Natural killer cell (primary cell): ENCODE results near the gene PTGIS. TPM values are rescaled to one million over a fixed set of nuclear protein-coding genes. Genes with fewer than 3 reads are reported as not detected.

Experiments used
- ATAC-seq, 3 donors: fragments of 150-1000 bp in 2 of 3; fragments of 200-7000 bp in 1 of 3; cut with Tn5 transposase; 1 replicate in 1 of 3; 2 replicates in 2 of 3; pipeline ENCODE4 v1.10.0; 2021; ENCODE audit warnings: mild to moderate bottlenecking in 2 of 3, moderate library complexity in 2 of 3
- DNase-seq, 2 donors: peaks; one replicate each; pipeline versions ENCODE4 v3.0.0 to v3.0.0-alpha.2; 2013 to 2021; ENCODE audit warnings: mixed read lengths in 1 of 2
- H3K27ac ChIP-seq: one replicate; pipeline ENCODE4 v1.5.1; 2013; ENCODE audit warnings: mild to moderate bottlenecking, low read length
- H3K27me3 ChIP-seq: one replicate; pipeline ENCODE4 v1.6.1; 2013; ENCODE audit warnings: low read length; ENCODE audit not compliant: control insufficient read depth, insufficient read depth
- H3K36me3 ChIP-seq: one replicate; pipeline ENCODE4 v1.6.1; 2013; ENCODE audit warnings: low read length; ENCODE audit not compliant: control insufficient read depth, insufficient read depth
- H3K4me1 ChIP-seq: one replicate; pipeline ENCODE4 v1.6.1; 2013; ENCODE audit warnings: low read length; ENCODE audit not compliant: control insufficient read depth, insufficient read depth
- H3K4me3 ChIP-seq: one replicate; pipeline ENCODE4 v1.5.1; 2013; ENCODE audit warnings: low read length
- H3K9me3 ChIP-seq: one replicate; pipeline ENCODE4 v1.6.1; 2013; ENCODE audit warnings: low read length; ENCODE audit not compliant: control insufficient read depth, insufficient read depth
- H3K27ac Mint-ChIP-seq, 2 donors: one replicate each; pipeline ENCODE4 v1.8.0; 2022; ENCODE audit warnings: mild to moderate bottlenecking in 2 of 2, mixed read lengths in 2 of 2, moderate library complexity in 1 of 2
- H3K27me3 Mint-ChIP-seq, 2 donors: one replicate each; pipeline ENCODE4 v1.8.0; 2022; ENCODE audit warnings: low read depth in 2 of 2, mixed read lengths in 2 of 2
- H3K36me3 Mint-ChIP-seq: one replicate; pipeline ENCODE4 v1.8.0; 2022; ENCODE audit warnings: mixed read lengths
- H3K4me1 Mint-ChIP-seq, 2 donors: one replicate each; pipeline ENCODE4 v1.8.0; 2022; ENCODE audit warnings: mixed read lengths in 2 of 2
- H3K4me3 Mint-ChIP-seq: one replicate; pipeline ENCODE4 v1.8.0; 2022; ENCODE audit warnings: mild to moderate bottlenecking, moderate library complexity, mixed read lengths
- H3K9me3 Mint-ChIP-seq, 2 donors: one replicate each; pipeline ENCODE4 v1.8.0; 2022; ENCODE audit warnings: mixed read lengths in 2 of 2
- WGBS: methylation state at CpG from one replicate; pipeline ENCODE4 v1.1.7; 2013; ENCODE audit warnings: missing lambda C conversion rate; ENCODE audit not compliant: insufficient coverage; 5-methylcytosine and 5-hydroxymethylcytosine counted together
- intact Hi-C: fragments of 100-400 bp; cut with micrococcal nuclease; formaldehyde crosslinking; loops from one replicate; pipeline ENCODE4 v1.14.2; 2022
- total RNA-seq, 4 donors: library from RNA; stranded (reverse); fragments of 120-200 nt in 1 of 4; gene quantifications; one replicate each; pipeline versions ENCODE4 v1.2.3 to v1.2.4, GENCODE V29; 2013 to 2022
- TF ChIP-seq, protein P1 (sequence below): fragments of 200-600 bp; IDR thresholded peaks from one replicate; pipeline ENCODE4 v1.8.0; 2022; ENCODE audit warnings: antibody characterized with exemption

The PTGIS gene
- total RNA-seq, 3 donors from 2014 or later (not counting 1 experiment from before 2014, with no cell fraction given), result not detected

DNA sequence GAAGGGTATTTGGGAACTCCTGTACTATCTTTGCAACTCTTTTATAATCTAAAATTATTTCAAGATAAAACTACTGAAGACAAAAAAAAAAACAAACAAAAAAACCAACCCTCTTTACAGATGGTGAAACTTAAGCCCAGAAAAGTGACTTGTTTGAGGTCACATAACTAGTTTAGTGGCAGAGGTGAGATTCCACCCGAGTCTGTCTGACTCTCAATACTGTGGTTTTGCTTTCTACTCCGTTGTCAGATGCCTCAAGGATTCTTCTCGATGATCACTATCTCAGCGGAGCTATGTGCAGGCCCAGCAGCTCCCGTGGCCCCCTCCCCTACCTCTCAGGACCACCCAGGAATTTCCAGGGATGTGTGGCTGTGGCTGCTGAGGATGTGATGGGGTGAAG, 49.4 kb downstream of the PTGIS start:
- WGBS, result 51% methylated on average over 4 of the region's 5 CpGs
- Mint-ChIP-seq H3K36me3 (no peaks in the 10 kb centered on the region), H3K4me3 (peak overlapping the region; percentile 55), H3K9me3 (no peaks in the 10 kb centered on the region), H3K4me1 (peaks cover 30 to 31% of the 10 kb centered on the region in 2 donors), H3K27ac (peak overlapping the region in 1 of 2 donors; percentile 19), H3K27me3 (peaks cover 35 to 58% of the 10 kb centered on the region in 2 donors)
- Histone ChIP-seq H3K4me1 (peaks cover 18% of the 10 kb centered on the region), H3K4me3 (no peak overlapping the region), H3K9me3 (no peaks in the 10 kb centered on the region), H3K36me3 (no peaks in the 10 kb centered on the region), H3K27ac (no peak overlapping the region), H3K27me3 (peaks cover 3% of the 10 kb centered on the region)
- peak; percentile 80 to 97 (median 90) for ATAC-seq
- TF ChIP-seq, protein P1, sequence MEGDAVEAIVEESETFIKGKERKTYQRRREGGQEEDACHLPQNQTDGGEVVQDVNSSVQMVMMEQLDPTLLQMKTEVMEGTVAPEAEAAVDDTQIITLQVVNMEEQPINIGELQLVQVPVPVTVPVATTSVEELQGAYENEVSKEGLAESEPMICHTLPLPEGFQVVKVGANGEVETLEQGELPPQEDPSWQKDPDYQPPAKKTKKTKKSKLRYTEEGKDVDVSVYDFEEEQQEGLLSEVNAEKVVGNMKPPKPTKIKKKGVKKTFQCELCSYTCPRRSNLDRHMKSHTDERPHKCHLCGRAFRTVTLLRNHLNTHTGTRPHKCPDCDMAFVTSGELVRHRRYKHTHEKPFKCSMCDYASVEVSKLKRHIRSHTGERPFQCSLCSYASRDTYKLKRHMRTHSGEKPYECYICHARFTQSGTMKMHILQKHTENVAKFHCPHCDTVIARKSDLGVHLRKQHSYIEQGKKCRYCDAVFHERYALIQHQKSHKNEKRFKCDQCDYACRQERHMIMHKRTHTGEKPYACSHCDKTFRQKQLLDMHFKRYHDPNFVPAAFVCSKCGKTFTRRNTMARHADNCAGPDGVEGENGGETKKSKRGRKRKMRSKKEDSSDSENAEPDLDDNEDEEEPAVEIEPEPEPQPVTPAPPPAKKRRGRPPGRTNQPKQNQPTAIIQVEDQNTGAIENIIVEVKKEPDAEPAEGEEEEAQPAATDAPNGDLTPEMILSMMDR, result no peak
- intact Hi-C loops, result no loop called here
- peak in 1 of 2 donors; percentile 33 for DNase-seq

DNA sequence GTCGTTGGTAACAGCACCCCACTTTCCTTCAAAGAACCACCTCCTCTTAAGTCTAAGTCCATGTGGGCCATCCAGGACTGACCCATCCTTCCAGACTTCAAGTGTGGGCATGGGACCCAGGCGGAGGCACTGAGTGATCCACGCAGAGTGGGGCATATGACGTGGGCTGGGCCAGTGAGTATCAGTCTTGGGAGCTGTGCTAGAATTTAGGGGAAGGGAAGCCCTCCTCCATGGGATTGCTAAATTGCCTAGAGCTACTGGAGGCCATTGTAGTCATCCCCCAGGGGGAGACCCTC, 50.2 kb downstream of the PTGIS start:
- Histone ChIP-seq H3K9me3 (no peaks in the 10 kb centered on the region), H3K27ac (no peak overlapping the region), H3K4me3 (no peak overlapping the region), H3K27me3 (peaks cover 3% of the 10 kb centered on the region), H3K36me3 (no peaks in the 10 kb centered on the region), H3K4me1 (peaks cover 18% of the 10 kb centered on the region)
- Mint-ChIP-seq H3K4me1 (peaks cover 30 to 31% of the 10 kb centered on the region in 2 donors), H3K4me3 (no peak overlapping the region), H3K9me3 (no peaks in the 10 kb centered on the region), H3K36me3 (no peaks in the 10 kb centered on the region), H3K27ac (no peak overlapping the region), H3K27me3 (peaks cover 33 to 51% of the 10 kb centered on the region in 2 donors)
- 86% methylated on average over 4 of the region's 4 CpGs for whole genome bisulfite sequencing
- TF ChIP-seq, protein P1, result no peak
- no peak for DNase-seq
- intact Hi-C loops, result no loop called here
- ATAC-seq, result no peak

DNA sequence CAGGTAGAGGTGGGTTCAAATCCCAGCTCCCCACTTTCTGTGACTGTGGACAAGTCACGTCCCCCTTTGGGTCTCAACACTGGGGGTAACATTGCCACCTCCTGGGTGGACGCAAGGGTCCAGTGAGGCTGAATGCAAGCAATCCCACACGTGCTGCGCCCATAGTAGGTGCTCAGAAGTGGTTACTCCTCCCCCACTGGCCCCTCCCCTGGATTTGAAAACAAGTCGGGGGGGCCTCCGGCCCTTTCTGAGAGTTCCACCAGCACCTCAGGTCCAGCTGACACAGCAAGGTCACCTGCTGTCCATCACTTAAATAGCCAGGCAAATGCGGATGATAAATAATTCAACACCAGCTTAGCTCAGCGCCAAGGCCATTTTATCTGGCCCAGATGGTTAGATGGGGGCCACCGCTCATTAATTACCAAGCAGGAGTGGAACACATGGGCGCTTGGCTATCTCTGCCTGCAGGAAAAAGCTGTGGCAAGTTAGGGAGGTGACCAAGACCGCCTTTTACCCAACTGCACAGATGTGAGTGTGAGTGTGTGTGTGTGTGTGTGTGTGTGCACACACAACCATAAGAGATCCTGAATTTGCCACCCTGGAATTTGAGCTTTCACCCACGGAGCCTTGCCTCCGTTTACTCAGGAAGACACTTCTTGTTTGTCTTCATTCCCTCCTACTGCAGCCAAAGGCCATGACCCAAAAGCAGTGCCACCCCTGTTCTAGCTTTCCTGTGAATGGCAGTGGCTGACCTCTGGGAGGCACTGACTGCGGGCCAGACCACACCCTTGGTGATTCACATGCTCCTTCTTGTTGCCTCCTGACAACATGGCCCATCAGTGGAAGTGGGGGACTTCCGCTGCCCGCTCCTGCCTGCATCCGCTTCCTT, 50.8 kb downstream of the PTGIS start:
- TF ChIP-seq, protein P1, result no peak
- H3K9me3 Mint-ChIP-seq, result no peaks in the 10 kb centered on the region
- no peak for DNase-seq
- H3K27ac ChIP-seq, result no peak overlapping the region
- no peak for ATAC-seq
- H3K4me3 Mint-ChIP-seq, result no peak overlapping the region
- peaks cover 30 to 48% of the 10 kb centered on the region in 2 donors for H3K27me3 Mint-ChIP-seq
- intact Hi-C loops, result no loop called here
- H3K27me3 ChIP-seq, result peaks cover 3% of the 10 kb centered on the region
- H3K36me3 ChIP-seq, result no peaks in the 10 kb centered on the region
- H3K9me3 ChIP-seq, result no peaks in the 10 kb centered on the region
- H3K27ac Mint-ChIP-seq, result no peak overlapping the region
- peaks cover 18% of the 10 kb centered on the region for H3K4me1 ChIP-seq
- WGBS, result 85% methylated on average over 17 of the region's 17 CpGs
- no peak overlapping the region for H3K4me3 ChIP-seq
- H3K36me3 Mint-ChIP-seq, result no peaks in the 10 kb centered on the region
- peaks cover 30 to 31% of the 10 kb centered on the region in 2 donors for H3K4me1 Mint-ChIP-seq
